ENCODE measurements around the gene FAM117B.
"Not testable (repeated sequence)": the region's sequence is repeated elsewhere in the genome, so short reads cannot be mapped to it uniquely, and the experiment has no call there.

FAM117B gene

DNA sequence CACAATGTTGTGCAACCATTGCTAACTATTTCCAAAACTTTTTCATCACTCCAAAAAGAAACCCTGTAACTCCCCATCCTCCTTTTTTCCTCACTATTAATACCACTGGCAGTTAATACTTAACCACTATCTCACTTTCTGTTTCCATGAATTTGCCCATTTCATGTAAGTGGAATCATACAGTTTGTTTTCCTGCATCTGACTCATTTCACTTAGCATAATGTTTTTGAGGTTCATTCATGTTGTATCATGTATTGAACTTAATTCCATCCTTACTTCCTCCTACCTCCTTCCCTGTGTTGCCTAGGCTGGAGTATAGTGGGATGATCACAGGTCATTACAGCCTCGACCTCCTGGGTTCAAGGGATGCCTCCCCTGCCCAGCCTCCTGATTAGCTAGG is 68.3 kb downstream of the FAM117B start:
- TF ChIP-seq, protein P1, sequence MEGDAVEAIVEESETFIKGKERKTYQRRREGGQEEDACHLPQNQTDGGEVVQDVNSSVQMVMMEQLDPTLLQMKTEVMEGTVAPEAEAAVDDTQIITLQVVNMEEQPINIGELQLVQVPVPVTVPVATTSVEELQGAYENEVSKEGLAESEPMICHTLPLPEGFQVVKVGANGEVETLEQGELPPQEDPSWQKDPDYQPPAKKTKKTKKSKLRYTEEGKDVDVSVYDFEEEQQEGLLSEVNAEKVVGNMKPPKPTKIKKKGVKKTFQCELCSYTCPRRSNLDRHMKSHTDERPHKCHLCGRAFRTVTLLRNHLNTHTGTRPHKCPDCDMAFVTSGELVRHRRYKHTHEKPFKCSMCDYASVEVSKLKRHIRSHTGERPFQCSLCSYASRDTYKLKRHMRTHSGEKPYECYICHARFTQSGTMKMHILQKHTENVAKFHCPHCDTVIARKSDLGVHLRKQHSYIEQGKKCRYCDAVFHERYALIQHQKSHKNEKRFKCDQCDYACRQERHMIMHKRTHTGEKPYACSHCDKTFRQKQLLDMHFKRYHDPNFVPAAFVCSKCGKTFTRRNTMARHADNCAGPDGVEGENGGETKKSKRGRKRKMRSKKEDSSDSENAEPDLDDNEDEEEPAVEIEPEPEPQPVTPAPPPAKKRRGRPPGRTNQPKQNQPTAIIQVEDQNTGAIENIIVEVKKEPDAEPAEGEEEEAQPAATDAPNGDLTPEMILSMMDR (IDR thresholded peaks at IDR 0.05; ENCODE audit: extremely low read depth, missing control alignments) = no peak

DNA sequence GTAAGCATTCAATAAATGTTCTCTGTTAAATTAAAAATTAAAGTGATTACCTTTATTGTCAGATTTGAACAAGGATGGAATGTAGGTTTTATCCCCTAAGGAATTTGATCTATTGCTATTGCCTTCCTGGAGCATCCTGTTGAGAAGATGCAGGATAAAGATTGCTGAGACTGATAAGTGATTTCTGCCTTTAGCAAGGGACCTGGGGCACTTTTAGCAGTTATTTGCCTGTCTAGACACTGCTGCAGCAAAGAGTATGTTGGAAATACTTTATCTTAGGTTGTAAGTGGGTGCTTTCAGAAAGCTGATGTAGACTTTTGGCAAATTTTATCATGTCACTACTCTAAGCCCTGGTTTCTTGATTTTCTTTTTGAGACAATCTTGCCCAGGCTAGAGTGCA is 69.5 kb downstream of the FAM117B start:
- DNase-seq (ENCODE audit: low spot score) = no peak
- TF ChIP-seq, protein P1 (IDR thresholded peaks at IDR 0.05; ENCODE audit: extremely low read depth, missing control alignments) = no peak

More for the DNA sequence above, 68.3 kb downstream of the FAM117B start:
- DNase-seq (ENCODE audit: low spot score) = no peak

- TF ChIP-seq, protein P1 (IDR thresholded peaks at IDR 0.05; ENCODE audit: extremely low read depth, missing control alignments) = no peak
- no peak for DNase-seq (ENCODE audit: low spot score)
Observed at GRCh38 chr2:202705446-202706020, 70.8 kb downstream of the FAM117B start.

DNA sequence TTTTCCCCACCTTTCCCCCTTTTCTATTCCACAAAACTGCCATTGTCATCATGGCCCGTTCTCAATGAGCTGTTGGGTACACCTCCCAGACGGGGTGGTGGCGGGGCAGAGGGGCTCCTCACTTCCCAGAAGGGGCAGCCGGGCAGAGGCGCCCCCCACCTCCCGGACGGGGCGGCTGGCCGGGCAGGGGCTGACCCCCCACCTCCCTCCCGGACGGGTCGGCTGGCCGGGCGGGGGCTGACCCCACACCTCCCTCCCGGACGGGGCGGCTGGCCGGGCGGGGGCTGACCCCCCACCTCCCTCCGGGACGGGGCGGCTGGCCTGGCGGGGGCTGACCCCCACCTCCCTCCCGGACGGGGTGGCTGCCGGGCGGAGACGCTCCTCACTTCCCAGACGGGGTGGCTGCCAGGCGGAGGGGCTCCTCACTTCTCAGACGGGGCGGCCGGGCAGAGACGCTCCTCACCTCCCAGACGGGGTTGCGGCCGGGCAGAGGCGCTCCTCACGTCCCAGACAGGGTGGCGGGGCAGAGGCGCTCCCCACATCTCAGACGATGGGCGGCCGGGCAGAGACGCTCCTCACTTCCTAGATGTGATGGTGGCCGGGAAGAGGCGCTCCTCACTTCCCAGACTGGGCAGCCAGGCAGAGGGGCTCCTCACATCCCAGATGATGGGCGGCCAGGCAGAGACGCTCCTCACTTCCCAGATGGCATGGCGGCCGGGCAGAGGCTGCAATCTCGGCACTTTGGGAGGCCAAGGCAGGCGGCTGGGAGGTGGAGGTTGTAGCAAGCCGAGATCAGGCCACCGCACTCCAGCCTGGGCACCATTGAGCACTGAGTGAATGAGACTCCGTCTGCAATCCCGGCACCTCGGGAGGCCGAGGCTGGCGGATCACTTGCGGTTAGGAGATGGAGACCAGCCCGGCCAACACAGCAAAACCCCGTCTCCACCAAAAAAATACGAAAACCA is 80.5 kb downstream of the FAM117B start:
- DNase-seq (ENCODE audit: low spot score) = not testable (repeated sequence)

DNA sequence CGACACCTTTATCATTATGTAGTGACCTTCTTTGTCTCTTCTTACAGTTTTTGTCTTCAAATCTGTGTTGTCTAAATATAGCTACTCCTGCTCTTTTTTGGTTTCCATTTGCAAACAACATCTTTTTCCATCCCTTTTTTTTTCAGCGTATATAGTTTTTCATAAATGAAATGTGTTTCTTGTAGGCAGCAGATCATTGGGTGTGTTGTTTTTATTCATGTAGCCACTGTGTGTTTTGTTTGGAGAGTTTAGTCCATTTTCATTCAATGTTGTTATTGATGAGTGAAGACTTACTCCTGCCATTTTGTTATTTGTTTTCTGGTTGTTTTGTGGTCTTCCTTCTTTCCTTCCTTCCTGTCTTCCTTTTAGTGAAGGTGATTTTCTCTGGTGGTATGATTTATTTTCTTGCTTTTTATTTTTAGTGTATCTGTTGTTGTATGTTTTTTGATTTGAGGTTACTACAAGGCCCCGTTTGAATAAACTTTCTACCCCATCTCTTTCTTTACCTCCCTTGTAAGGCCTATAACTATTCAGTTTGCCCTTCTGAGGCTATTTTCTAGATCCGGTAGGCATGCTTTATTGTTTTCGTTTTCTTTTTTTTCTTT is 81.4 kb downstream of the FAM117B start:
- no peak for DNase-seq (ENCODE audit: low spot score)
- TF ChIP-seq, protein P1 (IDR thresholded peaks at IDR 0.05; ENCODE audit: extremely low read depth, missing control alignments) = no peak

- no peak for DNase-seq (ENCODE audit: low spot score)
- TF ChIP-seq, protein P1 (IDR thresholded peaks at IDR 0.05; ENCODE audit: extremely low read depth, missing control alignments) = no peak
Observed at GRCh38 chr2:202716953-202717597, 82.3 kb downstream of the FAM117B start.

DNA sequence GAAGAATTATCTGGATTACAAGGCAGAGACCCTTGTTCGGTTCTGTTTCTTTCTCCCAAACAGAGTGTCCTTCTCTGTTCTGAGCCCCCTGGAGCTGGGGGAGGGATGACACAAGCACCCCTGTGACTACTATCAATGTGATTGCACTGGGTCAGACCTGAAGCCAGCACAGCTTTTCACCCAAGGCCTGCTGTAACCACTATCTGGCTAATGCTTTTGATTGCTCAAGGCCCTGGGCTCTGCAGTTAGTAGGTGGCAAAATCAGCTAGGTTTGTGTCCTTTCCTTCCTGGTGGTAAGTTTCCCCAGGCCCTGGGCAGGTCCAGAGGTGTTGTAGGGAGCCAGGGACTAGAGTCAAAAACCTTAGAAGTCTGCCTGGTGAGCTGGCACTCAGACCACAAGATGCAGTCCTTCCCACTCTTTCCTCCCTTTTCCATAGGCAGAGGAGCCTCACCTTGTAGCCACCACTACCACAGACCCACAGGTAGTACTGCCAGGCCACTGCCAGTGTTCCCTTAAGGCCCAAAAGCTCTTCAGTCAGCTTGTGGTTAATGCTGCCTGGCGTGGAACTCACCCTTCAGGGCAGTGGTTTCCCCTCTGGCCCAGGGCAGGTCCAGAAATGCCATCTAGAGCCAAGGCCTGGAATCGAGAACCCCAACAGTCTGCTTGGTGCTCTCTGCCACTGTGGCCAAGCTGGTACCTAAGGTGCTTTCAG is 83.0 kb downstream of the FAM117B start:
- DNase-seq (ENCODE audit: low spot score) = no peak
- TF ChIP-seq, protein P1 (IDR thresholded peaks at IDR 0.05; ENCODE audit: extremely low read depth, missing control alignments) = no peak

Measured in GM20000 (cell line).